ENCODE measurements around the gene MPL.

DNA sequence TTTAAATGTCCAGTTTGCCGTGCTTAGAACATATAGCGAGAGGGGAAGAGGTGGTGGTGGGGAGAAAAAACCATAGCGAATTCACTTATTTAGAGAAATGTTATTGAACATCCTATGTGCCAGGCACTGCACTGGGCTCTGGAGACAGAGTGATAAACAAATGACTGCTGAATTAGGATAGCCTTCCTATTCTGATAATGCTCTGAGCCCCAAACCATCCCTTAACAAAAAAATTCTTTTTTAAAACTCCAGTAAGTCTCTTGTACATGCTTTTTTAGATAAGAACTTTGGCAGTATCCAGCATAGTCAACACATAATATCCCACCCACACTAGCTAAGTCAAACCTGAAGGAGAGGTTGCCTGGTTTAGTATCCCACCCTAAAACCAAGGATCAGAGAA lies 60.6 kb downstream of the MPL start:
- TF ChIP-seq, protein P1, sequence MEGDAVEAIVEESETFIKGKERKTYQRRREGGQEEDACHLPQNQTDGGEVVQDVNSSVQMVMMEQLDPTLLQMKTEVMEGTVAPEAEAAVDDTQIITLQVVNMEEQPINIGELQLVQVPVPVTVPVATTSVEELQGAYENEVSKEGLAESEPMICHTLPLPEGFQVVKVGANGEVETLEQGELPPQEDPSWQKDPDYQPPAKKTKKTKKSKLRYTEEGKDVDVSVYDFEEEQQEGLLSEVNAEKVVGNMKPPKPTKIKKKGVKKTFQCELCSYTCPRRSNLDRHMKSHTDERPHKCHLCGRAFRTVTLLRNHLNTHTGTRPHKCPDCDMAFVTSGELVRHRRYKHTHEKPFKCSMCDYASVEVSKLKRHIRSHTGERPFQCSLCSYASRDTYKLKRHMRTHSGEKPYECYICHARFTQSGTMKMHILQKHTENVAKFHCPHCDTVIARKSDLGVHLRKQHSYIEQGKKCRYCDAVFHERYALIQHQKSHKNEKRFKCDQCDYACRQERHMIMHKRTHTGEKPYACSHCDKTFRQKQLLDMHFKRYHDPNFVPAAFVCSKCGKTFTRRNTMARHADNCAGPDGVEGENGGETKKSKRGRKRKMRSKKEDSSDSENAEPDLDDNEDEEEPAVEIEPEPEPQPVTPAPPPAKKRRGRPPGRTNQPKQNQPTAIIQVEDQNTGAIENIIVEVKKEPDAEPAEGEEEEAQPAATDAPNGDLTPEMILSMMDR (IDR thresholded peaks at IDR 0.05) = no peak
- TF ChIP-seq POLR2A (IDR thresholded peaks at IDR 0.05) = no peak
